SK-N-SH treated with all-trans-retinoic acid at 6 μM for 48 hours (cell line): ENCODE data around the gene CPNE7.

ENCODE experiments used
- ARNTL ChIP-seq: fragments of 450-650 bp; formaldehyde crosslinking; IDR thresholded peaks from 2 replicates; pipeline ENCODE4 v1.5.0; 2020; ENCODE audit warnings: low read depth, mild to moderate bottlenecking, moderate library complexity, borderline replicate concordance
- BACH2 ChIP-seq: fragments of 250-450 bp; sonication (Bioruptor Pico); IDR thresholded peaks from 2 replicates; pipeline ENCODE4 v1.9.0; 2021; ENCODE audit warnings: mild to moderate bottlenecking, borderline replicate concordance
- CSDC2 ChIP-seq: fragments of 250-450 bp; sonication (Bioruptor Pico); IDR thresholded peaks from 2 replicates; pipeline ENCODE4 v1.5.0; 2020; ENCODE audit warnings: mild to moderate bottlenecking, moderate library complexity
- ESRRG ChIP-seq: fragments of 250-450 bp; sonication (Bioruptor Pico); IDR thresholded peaks from 2 replicates; pipeline ENCODE4 v1.6.1; 2021; ENCODE audit warnings: mild to moderate bottlenecking
- PATZ1 ChIP-seq: fragments of 250-450 bp; sonication (Bioruptor Pico); IDR thresholded peaks from 2 replicates; pipeline ENCODE4 v1.8.0; 2020; ENCODE audit warnings: mild to moderate bottlenecking, moderate library complexity, borderline replicate concordance
- PPARA ChIP-seq: fragments of 250-450 bp; sonication (Bioruptor Pico); IDR thresholded peaks from 2 replicates; pipeline ENCODE4 v1.5.0; 2020; ENCODE audit warnings: mild to moderate bottlenecking, borderline replicate concordance
- RARB ChIP-seq: fragments of 250-450 bp; sonication (Bioruptor Pico); IDR thresholded peaks from 2 replicates; pipeline ENCODE4 v1.8.0; 2021; ENCODE audit warnings: mild to moderate bottlenecking, moderate library complexity
- ZC3H10 ChIP-seq: fragments of 250-450 bp; sonication (Bioruptor Pico); IDR thresholded peaks from 2 replicates; pipeline ENCODE4 v1.5.1; 2021; ENCODE audit warnings: mild to moderate bottlenecking, moderate library complexity
- ZFP30 ChIP-seq: fragments of 450-650 bp; formaldehyde crosslinking; IDR thresholded peaks from 2 replicates; pipeline ENCODE4 v1.5.0; 2022; ENCODE audit warnings: mild to moderate bottlenecking, moderate library complexity
- ZNF565 ChIP-seq: fragments of 450-650 bp; formaldehyde crosslinking; conservative IDR thresholded peaks from 2 replicates; pipeline ENCODE4 v1.5.0; 2020; ENCODE audit warnings: low read depth, mild to moderate bottlenecking, moderate library complexity
- ZNF70 ChIP-seq: fragments of 450-650 bp; formaldehyde crosslinking; IDR thresholded peaks from 2 replicates; pipeline ENCODE4 v1.5.0; 2020; ENCODE audit warnings: mild to moderate bottlenecking, moderate library complexity
- ZNF8 ChIP-seq: fragments of 450-650 bp; formaldehyde crosslinking; IDR thresholded peaks from 2 replicates; pipeline ENCODE4 v1.5.0; 2020; ENCODE audit warnings: mild to moderate bottlenecking, moderate library complexity
- TF ChIP-seq, protein P1 (sequence below): fragments of 250-450 bp; sonication (Bioruptor Pico); IDR thresholded peaks from 2 replicates; pipeline ENCODE4 v1.5.1; 2020; ENCODE audit warnings: low read depth, mild to moderate bottlenecking, moderate library complexity

DNA sequence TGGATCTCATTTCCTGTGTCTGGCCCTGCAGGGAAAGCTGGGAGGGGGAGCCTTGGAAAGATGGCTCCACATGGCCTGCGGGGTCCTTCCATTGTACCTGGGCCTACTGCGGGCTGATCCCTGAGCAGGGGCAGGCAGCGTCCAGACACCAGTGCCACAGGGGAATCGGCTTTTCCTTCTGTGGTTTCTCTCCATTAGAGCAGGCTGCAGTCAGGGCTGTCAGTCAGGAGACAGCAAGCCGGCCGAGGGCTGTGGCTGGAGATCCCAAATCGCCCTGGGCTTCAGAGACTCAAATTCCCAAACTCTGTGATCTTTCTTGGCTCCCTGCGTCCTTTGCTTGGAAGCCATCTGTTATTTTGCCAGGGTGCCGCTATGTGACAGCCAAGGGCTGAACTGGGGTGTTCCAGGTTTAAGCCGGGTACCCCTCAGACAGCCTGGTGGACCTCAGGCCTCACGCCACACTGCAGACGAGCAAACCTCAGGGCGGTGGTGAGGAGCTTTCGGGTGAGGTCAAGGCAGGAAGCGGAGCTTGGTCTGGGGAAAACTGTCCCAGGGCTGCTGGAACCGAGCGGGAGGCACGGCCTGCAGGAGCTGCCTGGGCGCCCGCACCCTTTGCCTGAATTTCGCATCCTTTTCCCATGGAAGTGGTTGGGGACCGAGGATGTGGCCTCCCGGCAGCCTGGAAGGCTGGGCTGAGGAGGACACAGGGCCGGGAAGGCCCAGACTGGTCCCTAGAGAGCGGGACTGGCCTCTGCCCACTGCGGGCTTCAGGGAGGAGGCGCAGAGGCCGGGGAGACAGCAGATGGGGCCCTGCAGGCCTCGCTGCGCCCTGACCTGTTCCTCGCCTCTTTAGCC is 1.5 kb upstream of the CPNE7 start:
- no peak for TF ChIP-seq BACH2
- TF ChIP-seq RARB = no peak
- TF ChIP-seq ZNF70 (CRISPR knock-in tag) = no peak
- no peak for TF ChIP-seq ZNF8 (CRISPR knock-in tag)
- TF ChIP-seq ZFP30 (CRISPR knock-in tag) = no peak
- TF ChIP-seq PPARA (CRISPR knock-in tag) = no peak
- no peak for TF ChIP-seq PATZ1
- TF ChIP-seq, protein P1, sequence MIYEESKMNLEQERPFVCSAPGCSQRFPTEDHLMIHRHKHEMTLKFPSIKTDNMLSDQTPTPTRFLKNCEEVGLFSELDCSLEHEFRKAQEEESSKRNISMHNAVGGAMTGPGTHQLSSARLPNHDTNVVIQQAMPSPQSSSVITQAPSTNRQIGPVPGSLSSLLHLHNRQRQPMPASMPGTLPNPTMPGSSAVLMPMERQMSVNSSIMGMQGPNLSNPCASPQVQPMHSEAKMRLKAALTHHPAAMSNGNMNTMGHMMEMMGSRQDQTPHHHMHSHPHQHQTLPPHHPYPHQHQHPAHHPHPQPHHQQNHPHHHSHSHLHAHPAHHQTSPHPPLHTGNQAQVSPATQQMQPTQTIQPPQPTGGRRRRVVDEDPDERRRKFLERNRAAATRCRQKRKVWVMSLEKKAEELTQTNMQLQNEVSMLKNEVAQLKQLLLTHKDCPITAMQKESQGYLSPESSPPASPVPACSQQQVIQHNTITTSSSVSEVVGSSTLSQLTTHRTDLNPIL (CRISPR knock-in tag) = no peak
- TF ChIP-seq ZNF565 (CRISPR knock-in tag) = no peak
- TF ChIP-seq ZC3H10 (CRISPR knock-in tag) = no peak
- TF ChIP-seq ARNTL (CRISPR knock-in tag) = no peak
- no peak for TF ChIP-seq ESRRG (CRISPR knock-in tag)
- no peak for TF ChIP-seq CSDC2 (CRISPR knock-in tag)
